ENCODE measurements around the gene ADGRB2. TPM values are rescaled to one million over a fixed set of nuclear protein-coding genes. Genes with fewer than 3 reads are reported as not detected.

ADGRB2 gene, protein sequence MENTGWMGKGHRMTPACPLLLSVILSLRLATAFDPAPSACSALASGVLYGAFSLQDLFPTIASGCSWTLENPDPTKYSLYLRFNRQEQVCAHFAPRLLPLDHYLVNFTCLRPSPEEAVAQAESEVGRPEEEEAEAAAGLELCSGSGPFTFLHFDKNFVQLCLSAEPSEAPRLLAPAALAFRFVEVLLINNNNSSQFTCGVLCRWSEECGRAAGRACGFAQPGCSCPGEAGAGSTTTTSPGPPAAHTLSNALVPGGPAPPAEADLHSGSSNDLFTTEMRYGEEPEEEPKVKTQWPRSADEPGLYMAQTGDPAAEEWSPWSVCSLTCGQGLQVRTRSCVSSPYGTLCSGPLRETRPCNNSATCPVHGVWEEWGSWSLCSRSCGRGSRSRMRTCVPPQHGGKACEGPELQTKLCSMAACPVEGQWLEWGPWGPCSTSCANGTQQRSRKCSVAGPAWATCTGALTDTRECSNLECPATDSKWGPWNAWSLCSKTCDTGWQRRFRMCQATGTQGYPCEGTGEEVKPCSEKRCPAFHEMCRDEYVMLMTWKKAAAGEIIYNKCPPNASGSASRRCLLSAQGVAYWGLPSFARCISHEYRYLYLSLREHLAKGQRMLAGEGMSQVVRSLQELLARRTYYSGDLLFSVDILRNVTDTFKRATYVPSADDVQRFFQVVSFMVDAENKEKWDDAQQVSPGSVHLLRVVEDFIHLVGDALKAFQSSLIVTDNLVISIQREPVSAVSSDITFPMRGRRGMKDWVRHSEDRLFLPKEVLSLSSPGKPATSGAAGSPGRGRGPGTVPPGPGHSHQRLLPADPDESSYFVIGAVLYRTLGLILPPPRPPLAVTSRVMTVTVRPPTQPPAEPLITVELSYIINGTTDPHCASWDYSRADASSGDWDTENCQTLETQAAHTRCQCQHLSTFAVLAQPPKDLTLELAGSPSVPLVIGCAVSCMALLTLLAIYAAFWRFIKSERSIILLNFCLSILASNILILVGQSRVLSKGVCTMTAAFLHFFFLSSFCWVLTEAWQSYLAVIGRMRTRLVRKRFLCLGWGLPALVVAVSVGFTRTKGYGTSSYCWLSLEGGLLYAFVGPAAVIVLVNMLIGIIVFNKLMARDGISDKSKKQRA (N-terminal part only)
- 10.7 and 10.9 TPM in 2 replicates for total RNA-seq (2021)
- long read RNA-seq, partial matches to known transcripts = 4 of 12 reads
- long read RNA-seq, other reads (novel, unspliced or antisense) = 8 of 12 reads

DNA sequence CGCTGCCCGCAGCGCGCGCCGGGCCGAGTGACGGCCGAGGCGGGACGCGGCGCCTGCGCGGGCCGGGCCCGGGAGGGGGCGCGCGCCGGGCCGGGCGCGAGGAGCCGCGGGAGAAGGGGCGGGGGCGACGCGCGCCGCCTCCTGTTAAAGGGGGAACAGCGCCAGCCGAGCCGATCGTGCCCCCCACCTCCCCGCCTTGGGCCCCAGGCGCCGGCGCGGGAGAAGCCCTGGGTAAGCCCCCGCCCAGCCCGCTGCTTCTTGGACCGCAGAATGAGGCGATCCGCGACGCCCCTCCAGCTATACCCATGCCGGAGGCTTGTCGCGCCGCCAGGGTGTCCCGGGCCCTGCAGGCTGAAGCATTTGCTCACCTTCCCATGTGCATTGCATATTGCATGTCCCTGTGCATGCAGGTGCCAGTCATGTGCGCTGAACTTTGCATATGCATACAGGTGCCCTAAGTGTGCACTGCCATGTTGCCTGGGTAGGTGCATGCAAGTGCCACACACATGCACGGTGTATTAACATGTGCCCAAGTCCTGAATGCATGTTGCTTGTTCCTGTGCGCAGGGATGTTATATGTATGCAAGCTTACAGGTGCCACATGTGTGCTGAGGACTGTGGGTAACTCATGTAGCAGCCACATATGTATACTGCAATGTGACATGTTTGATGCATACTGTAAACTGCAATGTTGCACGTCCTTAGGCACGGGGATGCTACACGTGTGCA is at the start of gene ADGRB2:
Gene ADGRB2, minus strand, starts transcription at position 29 of the 729 bp plus-strand sequence. CDS start 7,119 bp downstream, outside the sequence.
- no peak within 1 kb of the TSS for H4K8ac ChIP-seq (replicated peaks; ENCODE audit: insufficient read length, low read depth, low read length)
- WGBS (ENCODE audit: extremely low coverage, insufficient read length, low lambda C conversion rate) = no CpG with 5 or more reads among the region's 59 CpGs
- no peak within 1 kb of the TSS for H3K4ac ChIP-seq (ENCODE audit: low read depth, low read length)
- Mint-ChIP-seq H3K27ac (peak within 1 kb of the TSS in 1 of 3 experiments; percentile 59; a peak in 1 of 7 replicates), H3K9me3 (no peaks in the 10 kb centered on the region; a peak in 2 of 5 replicates), H3K36me3 (ENCODE audit: insufficient read depth in 1 of 3, low read depth in 3 of 3) (no peaks in the 10 kb centered on the region), H3K4me1 (peaks cover 54 to 68% of the 10 kb centered on the region in 2 experiments), H3K4me3 (peak within 1 kb of the TSS; percentile 71 to 93), H3K27me3 (ENCODE audit: low read depth) (peaks cover 57% of the 10 kb centered on the region)
- peaks cover 2% of the 10 kb centered on the region; the same call in 1 of the 2 replicates for H3K27me3 ChIP-seq (ENCODE audit: insufficient read depth, low read length)
- no peak within 1 kb of the TSS for H2BK5ac ChIP-seq (ENCODE audit: insufficient read length, low read length)
- H2BK120ac ChIP-seq (ENCODE audit: low read depth, low read length, poor library complexity, severe bottlenecking) = no peak within 1 kb of the TSS
- peaks cover 10% of the 10 kb centered on the region for H3K23me2 ChIP-seq (ENCODE audit: insufficient read length, low read depth, low read length, poor library complexity, severe bottlenecking)
- no peak within 1 kb of the TSS for H3K9ac ChIP-seq (ENCODE audit: extremely low read depth, insufficient read length, low read length)
- H4K91ac ChIP-seq (ENCODE audit: insufficient read length, low read depth, low read length) = no peak within 1 kb of the TSS
- no peak within 1 kb of the TSS for H2AFZ ChIP-seq (ENCODE audit: low read length)
- no peak within 1 kb of the TSS for H3K18ac ChIP-seq (ENCODE audit: insufficient read length, low read depth, low read length)
- H3T11ph ChIP-seq (ENCODE audit: low read length) = no peak within 1 kb of the TSS
- H3K4me1 ChIP-seq (ENCODE audit: insufficient read depth, low read length) = peaks cover 2% of the 10 kb centered on the region; the same call in 1 of the 2 replicates
- H4K20me1 ChIP-seq (ENCODE audit: control insufficient read depth, insufficient read depth, insufficient read length) = no peaks in the 10 kb centered on the region
- H3K4me2 ChIP-seq (ENCODE audit: insufficient read depth, insufficient read length, low read length) = peak within 1 kb of the TSS; percentile 73
- no peaks in the 10 kb centered on the region for H3K79me2 ChIP-seq (ENCODE audit: insufficient read depth, low read length)
- H3K9me3 ChIP-seq (ENCODE audit: control insufficient read depth, low read depth, low read length) = no peaks in the 10 kb centered on the region
- no peak within 1 kb of the TSS for H2BK15ac ChIP-seq (ENCODE audit: low read depth, low read length)
- no peak within 1 kb of the TSS for H2BK20ac ChIP-seq (ENCODE audit: low read depth, low read length, poor library complexity, severe bottlenecking)
- peak; percentile 61 for DNase-seq
- H3K56ac ChIP-seq (ENCODE audit: insufficient read length, low read depth, low read length) = no peak within 1 kb of the TSS
- no peak within 1 kb of the TSS for H2BK12ac ChIP-seq (ENCODE audit: insufficient read length, low read depth, low read length)
- H2AK5ac ChIP-seq (ENCODE audit: insufficient read length, low read length) = no peak within 1 kb of the TSS
- TF ChIP-seq, protein P1, sequence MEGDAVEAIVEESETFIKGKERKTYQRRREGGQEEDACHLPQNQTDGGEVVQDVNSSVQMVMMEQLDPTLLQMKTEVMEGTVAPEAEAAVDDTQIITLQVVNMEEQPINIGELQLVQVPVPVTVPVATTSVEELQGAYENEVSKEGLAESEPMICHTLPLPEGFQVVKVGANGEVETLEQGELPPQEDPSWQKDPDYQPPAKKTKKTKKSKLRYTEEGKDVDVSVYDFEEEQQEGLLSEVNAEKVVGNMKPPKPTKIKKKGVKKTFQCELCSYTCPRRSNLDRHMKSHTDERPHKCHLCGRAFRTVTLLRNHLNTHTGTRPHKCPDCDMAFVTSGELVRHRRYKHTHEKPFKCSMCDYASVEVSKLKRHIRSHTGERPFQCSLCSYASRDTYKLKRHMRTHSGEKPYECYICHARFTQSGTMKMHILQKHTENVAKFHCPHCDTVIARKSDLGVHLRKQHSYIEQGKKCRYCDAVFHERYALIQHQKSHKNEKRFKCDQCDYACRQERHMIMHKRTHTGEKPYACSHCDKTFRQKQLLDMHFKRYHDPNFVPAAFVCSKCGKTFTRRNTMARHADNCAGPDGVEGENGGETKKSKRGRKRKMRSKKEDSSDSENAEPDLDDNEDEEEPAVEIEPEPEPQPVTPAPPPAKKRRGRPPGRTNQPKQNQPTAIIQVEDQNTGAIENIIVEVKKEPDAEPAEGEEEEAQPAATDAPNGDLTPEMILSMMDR (conservative IDR thresholded peaks at IDR 0.05) = 0 out of 3 replicates have a peak, but pooled peaks have one; percentile 24
- no peak within 1 kb of the TSS for H3K27ac ChIP-seq (ENCODE audit: insufficient read length, low read depth, low read length)
- no peak within 1 kb of the TSS for H3K14ac ChIP-seq (ENCODE audit: insufficient read depth, low read length)
- H3K23ac ChIP-seq (ENCODE audit: insufficient read length, low read depth, low read length) = no peak within 1 kb of the TSS
- H3K79me1 ChIP-seq (ENCODE audit: insufficient read depth, low read depth, low read length, poor library complexity, severe bottlenecking) = no peaks in the 10 kb centered on the region
- H4K5ac ChIP-seq (ENCODE audit: insufficient read length, low read depth, low read length) = no peak within 1 kb of the TSS
